ENCODE results near the gene CLRN3. TPM values are rescaled to one million over a fixed set of nuclear protein-coding genes. Genes with fewer than 3 reads are reported as not detected.

The CLRN3 gene
- total and polyA plus RNA-seq, 2 experiments from 2014 or later: not detected

DNA sequence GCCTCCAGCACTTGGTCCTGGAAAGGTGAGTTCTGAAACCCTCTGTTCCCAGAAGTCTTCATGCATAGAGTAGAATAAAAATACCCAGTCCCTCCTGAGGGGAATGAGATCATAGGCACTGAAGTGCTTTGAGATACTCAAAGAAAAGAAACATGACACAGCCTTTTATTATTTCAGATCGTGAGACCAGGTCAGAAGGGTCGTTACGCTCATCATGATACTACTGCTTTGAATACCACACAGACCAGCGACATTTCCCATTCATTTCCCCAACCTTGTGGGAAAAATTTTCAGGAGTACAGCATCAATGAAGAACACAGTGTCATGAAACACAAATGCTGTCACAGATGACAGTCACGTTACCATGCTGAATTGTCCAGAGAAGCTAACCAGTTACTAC lies 15.0 kb downstream of the CLRN3 start:
- Mint-ChIP-seq H3K4me3 (no peak overlapping the region), H3K4me1 (no peaks in the 10 kb centered on the region; the same call in 2 of the 3 replicates), H3K36me3 (ENCODE audit: low read depth) (no peaks in the 10 kb centered on the region), H3K27me3 (ENCODE audit: insufficient read depth, low read depth, poor library complexity) (no peaks in the 10 kb centered on the region), H3K9me3 (no peaks in the 10 kb centered on the region), H3K27ac (no peak overlapping the region)
- no peak overlapping the region for H3K4me3 ChIP-seq
- H2AFZ ChIP-seq: no peak overlapping the region
- no peaks in the 10 kb centered on the region for H3K79me2 ChIP-seq (replicated peaks; ENCODE audit: insufficient read depth)
- DNase-seq (ENCODE audit: low spot score): no peak
- no peaks in the 10 kb centered on the region for H3K27me3 ChIP-seq (ENCODE audit: insufficient read depth)
- H3K27ac ChIP-seq (ENCODE audit: low read depth): no peak overlapping the region
- no peaks in the 10 kb centered on the region for H3F3A ChIP-seq (replicated peaks; ENCODE audit: low read depth)
- H3K4me1 ChIP-seq (ENCODE audit: insufficient read depth): no peaks in the 10 kb centered on the region
- TF ChIP-seq EZH2phosphoT487 (IDR thresholded peaks at IDR 0.05; ENCODE audit: unreplicated experiment) (no peak), POLR2AphosphoS5 (IDR thresholded peaks at IDR 0.05; ENCODE audit: low read depth) (no peak), EZH2 (IDR thresholded peaks at IDR 0.05; ENCODE audit: low read depth, unreplicated experiment) (no peak), CREB1 (CRISPR knock-in tag; IDR thresholded peaks at IDR 0.05; ENCODE audit: low read depth) (no peak), STAT1 (IDR thresholded peaks at IDR 0.05; ENCODE audit: unreplicated experiment) (no peak), JUNB (IDR thresholded peaks at IDR 0.05; ENCODE audit: unreplicated experiment) (no peak), ZNF331 (CRISPR knock-in tag; IDR thresholded peaks at IDR 0.05; ENCODE audit: low read depth) (no peak), CTCF (conservative IDR thresholded peaks at IDR 0.05; ENCODE audit: low read depth in 2 of 2) (no peak), NANOG (IDR thresholded peaks at IDR 0.05; ENCODE audit: borderline replicate concordance) (no peak), ZNF114 (CRISPR knock-in tag; IDR thresholded peaks at IDR 0.05) (no peak)
- TF ChIP-seq, protein P1, sequence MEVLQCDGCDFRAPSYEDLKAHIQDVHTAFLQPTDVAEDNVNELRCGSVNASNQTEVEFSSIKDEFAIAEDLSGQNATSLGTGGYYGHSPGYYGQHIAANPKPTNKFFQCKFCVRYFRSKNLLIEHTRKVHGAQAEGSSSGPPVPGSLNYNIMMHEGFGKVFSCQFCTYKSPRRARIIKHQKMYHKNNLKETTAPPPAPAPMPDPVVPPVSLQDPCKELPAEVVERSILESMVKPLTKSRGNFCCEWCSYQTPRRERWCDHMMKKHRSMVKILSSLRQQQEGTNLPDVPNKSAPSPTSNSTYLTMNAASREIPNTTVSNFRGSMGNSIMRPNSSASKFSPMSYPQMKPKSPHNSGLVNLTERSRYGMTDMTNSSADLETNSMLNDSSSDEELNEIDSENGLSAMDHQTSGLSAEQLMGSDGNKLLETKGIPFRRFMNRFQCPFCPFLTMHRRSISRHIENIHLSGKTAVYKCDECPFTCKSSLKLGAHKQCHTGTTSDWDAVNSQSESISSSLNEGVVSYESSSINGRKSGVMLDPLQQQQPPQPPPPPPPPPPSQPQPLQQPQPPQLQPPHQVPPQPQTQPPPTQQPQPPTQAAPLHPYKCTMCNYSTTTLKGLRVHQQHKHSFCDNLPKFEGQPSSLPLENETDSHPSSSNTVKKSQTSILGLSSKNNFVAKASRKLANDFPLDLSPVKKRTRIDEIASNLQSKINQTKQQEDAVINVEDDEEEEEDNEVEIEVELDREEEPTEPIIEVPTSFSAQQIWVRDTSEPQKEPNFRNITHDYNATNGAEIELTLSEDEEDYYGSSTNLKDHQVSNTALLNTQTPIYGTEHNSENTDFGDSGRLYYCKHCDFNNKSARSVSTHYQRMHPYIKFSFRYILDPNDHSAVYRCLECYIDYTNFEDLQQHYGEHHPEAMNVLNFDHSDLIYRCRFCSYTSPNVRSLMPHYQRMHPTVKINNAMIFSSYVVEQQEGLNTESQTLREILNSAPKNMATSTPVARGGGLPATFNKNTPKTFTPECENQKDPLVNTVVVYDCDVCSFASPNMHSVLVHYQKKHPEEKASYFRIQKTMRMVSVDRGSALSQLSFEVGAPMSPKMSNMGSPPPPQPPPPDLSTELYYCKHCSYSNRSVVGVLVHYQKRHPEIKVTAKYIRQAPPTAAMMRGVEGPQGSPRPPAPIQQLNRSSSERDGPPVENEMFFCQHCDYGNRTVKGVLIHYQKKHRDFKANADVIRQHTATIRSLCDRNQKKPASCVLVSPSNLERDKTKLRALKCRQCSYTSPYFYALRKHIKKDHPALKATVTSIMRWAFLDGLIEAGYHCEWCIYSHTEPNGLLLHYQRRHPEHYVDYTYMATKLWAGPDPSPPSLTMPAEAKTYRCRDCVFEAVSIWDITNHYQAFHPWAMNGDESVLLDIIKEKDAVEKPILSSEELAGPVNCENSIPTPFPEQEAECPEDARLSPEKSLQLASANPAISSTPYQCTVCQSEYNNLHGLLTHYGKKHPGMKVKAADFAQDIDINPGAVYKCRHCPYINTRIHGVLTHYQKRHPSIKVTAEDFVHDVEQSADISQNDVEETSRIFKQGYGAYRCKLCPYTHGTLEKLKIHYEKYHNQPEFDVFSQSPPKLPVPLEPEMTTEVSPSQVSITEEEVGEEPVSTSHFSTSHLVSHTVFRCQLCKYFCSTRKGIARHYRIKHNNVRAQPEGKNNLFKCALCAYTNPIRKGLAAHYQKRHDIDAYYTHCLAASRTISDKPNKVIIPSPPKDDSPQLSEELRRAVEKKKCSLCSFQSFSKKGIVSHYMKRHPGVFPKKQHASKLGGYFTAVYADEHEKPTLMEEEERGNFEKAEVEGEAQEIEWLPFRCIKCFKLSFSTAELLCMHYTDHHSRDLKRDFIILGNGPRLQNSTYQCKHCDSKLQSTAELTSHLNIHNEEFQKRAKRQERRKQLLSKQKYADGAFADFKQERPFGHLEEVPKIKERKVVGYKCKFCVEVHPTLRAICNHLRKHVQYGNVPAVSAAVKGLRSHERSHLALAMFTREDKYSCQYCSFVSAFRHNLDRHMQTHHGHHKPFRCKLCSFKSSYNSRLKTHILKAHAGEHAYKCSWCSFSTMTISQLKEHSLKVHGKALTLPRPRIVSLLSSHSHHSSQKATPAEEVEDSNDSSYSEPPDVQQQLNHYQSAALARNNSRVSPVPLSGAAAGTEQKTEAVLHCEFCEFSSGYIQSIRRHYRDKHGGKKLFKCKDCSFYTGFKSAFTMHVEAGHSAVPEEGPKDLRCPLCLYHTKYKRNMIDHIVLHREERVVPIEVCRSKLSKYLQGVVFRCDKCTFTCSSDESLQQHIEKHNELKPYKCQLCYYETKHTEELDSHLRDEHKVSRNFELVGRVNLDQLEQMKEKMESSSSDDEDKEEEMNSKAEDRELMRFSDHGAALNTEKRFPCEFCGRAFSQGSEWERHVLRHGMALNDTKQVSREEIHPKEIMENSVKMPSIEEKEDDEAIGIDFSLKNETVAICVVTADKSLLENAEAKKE (CRISPR knock-in tag; IDR thresholded peaks at IDR 0.05): no peak
- TF ChIP-seq, protein P2, sequence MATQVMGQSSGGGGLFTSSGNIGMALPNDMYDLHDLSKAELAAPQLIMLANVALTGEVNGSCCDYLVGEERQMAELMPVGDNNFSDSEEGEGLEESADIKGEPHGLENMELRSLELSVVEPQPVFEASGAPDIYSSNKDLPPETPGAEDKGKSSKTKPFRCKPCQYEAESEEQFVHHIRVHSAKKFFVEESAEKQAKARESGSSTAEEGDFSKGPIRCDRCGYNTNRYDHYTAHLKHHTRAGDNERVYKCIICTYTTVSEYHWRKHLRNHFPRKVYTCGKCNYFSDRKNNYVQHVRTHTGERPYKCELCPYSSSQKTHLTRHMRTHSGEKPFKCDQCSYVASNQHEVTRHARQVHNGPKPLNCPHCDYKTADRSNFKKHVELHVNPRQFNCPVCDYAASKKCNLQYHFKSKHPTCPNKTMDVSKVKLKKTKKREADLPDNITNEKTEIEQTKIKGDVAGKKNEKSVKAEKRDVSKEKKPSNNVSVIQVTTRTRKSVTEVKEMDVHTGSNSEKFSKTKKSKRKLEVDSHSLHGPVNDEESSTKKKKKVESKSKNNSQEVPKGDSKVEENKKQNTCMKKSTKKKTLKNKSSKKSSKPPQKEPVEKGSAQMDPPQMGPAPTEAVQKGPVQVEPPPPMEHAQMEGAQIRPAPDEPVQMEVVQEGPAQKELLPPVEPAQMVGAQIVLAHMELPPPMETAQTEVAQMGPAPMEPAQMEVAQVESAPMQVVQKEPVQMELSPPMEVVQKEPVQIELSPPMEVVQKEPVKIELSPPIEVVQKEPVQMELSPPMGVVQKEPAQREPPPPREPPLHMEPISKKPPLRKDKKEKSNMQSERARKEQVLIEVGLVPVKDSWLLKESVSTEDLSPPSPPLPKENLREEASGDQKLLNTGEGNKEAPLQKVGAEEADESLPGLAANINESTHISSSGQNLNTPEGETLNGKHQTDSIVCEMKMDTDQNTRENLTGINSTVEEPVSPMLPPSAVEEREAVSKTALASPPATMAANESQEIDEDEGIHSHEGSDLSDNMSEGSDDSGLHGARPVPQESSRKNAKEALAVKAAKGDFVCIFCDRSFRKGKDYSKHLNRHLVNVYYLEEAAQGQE (IDR thresholded peaks at IDR 0.05; ENCODE audit: unreplicated experiment): no peak
- TF ChIP-seq, protein P3, sequence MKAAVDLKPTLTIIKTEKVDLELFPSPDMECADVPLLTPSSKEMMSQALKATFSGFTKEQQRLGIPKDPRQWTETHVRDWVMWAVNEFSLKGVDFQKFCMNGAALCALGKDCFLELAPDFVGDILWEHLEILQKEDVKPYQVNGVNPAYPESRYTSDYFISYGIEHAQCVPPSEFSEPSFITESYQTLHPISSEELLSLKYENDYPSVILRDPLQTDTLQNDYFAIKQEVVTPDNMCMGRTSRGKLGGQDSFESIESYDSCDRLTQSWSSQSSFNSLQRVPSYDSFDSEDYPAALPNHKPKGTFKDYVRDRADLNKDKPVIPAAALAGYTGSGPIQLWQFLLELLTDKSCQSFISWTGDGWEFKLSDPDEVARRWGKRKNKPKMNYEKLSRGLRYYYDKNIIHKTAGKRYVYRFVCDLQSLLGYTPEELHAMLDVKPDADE (IDR thresholded peaks at IDR 0.05): no peak
- no peak for ATAC-seq
- no peaks in the 10 kb centered on the region for H3K9me2 ChIP-seq (ENCODE audit: insufficient read depth)
- H3K4me2 ChIP-seq: no peak overlapping the region
- no peaks in the 10 kb centered on the region for H4K20me1 ChIP-seq (replicated peaks; ENCODE audit: insufficient read depth)
- H3K36me3 ChIP-seq (ENCODE audit: insufficient read depth): no peaks in the 10 kb centered on the region

All from GM23338 (cell line).